Fibroblast of skin of right biceps (primary cell): ENCODE results near the gene MOV10L1.
A peak's percentile ranks its signal among the peaks of the same experiment; 100 is the strongest.

ENCODE experiments used
- DNase-seq: peaks from one replicate; pipeline ENCODE4 v3.0.0-alpha.2; 2013

The MOV10L1 gene

GRCh38 chr22:50208430-50208938 is 118.7 kb downstream of the MOV10L1 start:
- no peak for DNase-seq

DNA sequence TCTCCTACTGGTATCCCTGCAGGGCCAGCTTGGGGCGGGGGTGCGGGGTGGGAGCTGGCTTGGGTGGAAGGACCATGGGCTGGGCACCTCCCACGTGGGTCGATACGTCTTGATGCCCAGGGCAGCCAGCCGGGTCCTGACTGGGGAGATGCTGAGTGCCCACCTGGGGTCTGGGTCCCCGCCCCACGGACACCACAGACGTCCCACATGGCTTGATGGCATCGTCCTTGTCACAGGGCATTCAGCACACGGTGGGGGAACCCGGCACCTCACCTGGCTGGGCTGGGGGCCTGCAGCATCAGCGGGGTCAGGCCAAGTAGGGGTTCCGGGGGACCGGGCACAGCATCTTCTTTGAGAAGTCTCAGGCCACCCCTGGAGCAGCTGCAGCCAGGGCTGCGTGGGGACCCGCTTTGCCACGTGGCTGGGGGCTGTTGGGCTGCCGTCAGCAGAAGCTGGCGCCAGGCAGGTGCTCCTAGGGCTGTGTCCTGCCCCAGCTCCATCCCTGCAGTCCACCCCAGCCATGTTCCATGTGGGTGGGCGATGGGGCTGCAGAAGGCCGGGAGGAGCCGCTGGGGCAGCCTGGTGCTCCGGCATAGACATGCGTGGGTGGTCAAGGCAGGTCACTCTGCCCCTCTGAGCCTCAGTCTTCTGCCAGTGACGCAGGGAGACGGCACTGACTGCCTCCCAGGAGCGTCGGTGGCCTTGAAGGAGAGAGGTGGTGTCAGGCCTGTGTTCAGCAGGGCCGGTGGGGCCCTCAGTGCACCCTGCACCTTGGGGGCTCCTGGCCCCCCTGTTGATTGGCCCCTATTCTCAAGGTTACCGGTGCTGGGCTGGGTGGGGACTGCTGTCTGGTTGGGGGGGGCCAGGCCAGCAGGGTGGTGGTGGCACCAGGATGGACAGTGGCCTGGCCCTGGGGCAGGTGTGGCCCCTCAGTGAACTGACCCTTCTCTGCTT is 119.4 kb downstream of the MOV10L1 start:
- DNase-seq = no peak

DNA sequence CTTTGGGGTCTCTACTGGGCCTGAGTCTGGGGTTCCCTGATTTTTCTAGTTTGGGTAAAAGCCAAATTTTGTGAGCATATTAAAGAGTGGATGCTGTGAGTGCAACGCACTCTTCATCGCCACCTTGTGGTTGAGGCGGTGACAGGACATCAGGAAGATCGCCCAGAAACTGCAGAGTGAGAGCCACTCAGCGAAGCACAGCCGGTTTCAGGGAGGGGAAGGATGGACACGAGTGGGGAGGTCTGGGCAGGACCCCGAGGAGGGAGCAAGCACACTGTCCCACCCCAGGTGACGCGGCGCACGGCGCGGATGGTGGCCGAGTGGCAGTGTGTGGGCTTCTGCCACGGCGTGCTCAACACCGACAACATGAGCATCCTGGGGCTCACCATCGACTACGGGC is 120.1 kb downstream of the MOV10L1 start:
- peak; percentile 61 for DNase-seq

DNA sequence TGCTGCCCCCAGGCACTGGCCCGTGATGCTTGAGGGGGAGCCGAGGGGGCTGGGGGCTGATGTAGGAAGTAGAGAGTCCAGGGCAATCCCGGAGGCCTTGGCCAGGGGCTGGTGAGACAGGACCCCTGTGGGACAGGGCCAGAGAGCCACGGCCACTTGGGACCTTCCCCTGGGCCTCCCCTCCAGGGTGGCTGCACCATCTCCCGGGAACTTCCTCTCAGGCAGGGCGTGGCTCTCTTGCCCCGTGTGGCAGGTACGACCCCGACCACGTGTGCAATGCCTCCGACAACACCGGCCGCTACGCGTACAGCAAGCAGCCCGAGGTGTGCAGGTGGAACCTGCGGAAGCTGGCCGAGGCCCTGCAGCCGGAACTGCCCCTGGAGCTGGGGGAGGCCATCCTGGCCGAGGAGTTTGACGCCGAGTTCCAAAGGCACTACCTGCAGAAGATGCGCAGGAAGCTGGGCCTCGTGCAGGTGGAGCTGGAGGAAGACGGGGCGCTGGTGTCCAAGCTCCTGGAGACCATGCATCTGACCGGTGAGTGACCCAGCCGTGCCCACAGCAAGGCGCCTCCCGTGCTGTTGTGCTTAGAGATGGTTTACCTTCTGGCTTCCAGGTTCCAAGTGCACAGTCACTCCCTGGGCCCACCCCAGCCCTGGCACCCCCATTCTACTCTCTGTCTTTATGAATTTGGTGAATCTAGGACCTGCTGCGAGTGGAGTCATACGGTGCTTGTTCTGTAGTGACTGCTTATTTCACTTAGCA is 120.8 kb downstream of the MOV10L1 start:
- DNase-seq = no peak

- no peak for DNase-seq
Measured at GRCh38 chr22:50211147-50211546, 121.3 kb downstream of the MOV10L1 start.
